Activated CD4-positive, alpha-beta T cell treated with anti-CD3 and anti-CD28 coated beads for 36 hours (primary cell): ENCODE results near the gene DDX25. TPM values are rescaled to one million over a fixed set of nuclear protein-coding genes. Genes with fewer than 3 reads are reported as not detected.
"Not testable (repeated sequence)": the region's sequence is repeated elsewhere in the genome, so short reads cannot be mapped to it uniquely, and the experiment has no call there.

ENCODE experiments used
- ATAC-seq: fragments of 200-7000 bp; cut with Tn5 transposase; one replicate; pipeline ENCODE4 v1.10.0; 2021; ENCODE audit warnings: mild to moderate bottlenecking, moderate library complexity
- CTCF ChIA-PET: fragments of 350-600 bp; sonication (Branson Sonifier 250); formaldehyde crosslinking; loops from one replicate; lab custom pipeline; 2021; ENCODE audit warnings: antibody characterized with exemption; lab: Charles Lee
- POLR2A ChIA-PET: fragments of 350-600 bp; sonication (Branson Sonifier 250); formaldehyde crosslinking; loops from one replicate; lab custom pipeline; 2021; ENCODE audit warnings: antibody characterized with exemption, inconsistent platforms; lab: Charles Lee
- DNase-seq: peaks from one replicate; pipeline ENCODE4 v3.0.0-alpha.2; 2020
- H3K27ac Mint-ChIP-seq: one replicate; pipeline ENCODE4 v1.8.0; 2021; ENCODE audit warnings: mixed read lengths
- H3K27me3 Mint-ChIP-seq: one replicate; pipeline ENCODE4 v1.8.0; 2021; ENCODE audit warnings: mixed read lengths
- H3K36me3 Mint-ChIP-seq: one replicate; pipeline ENCODE4 v1.8.0; 2021; ENCODE audit warnings: low read depth, mixed read lengths
- H3K4me1 Mint-ChIP-seq: one replicate; pipeline ENCODE4 v1.8.0; 2021; ENCODE audit warnings: mixed read lengths
- H3K4me3 Mint-ChIP-seq: one replicate; pipeline ENCODE4 v1.8.0; 2021; ENCODE audit warnings: mild to moderate bottlenecking, moderate library complexity, mixed read lengths
- H3K9me3 Mint-ChIP-seq: one replicate; pipeline ENCODE4 v1.8.0; 2021; ENCODE audit warnings: low read depth, mixed read lengths
- intact Hi-C, 2 experiments: fragments of 100-400 bp; cut with DNase I in 1 of 2; cut with micrococcal nuclease in 1 of 2; formaldehyde crosslinking; loops; one replicate each; pipeline versions ENCODE4 v1.14.2 to v1.15.1; 2022 to 2024; cut with DNase I, micrococcal nuclease
- total RNA-seq, 2 experiments: library from RNA; stranded (reverse); gene quantifications; one replicate each; pipeline ENCODE4 v1.2.3, GENCODE V29; 2021

Gene DDX25
- total RNA-seq, result not detected

GRCh38 chr11:125903711-125904659, at the start of gene DDX25:
DDX25 (plus strand) TSS chr11:125904508; CDS start chr11:125904518, 10 bp downstream.
- Mint-ChIP-seq H3K4me1 (peaks cover 32% of the 10 kb centered on the region), H3K27me3 (peaks cover 23% of the 10 kb centered on the region), H3K27ac (peak within 1 kb of the TSS; percentile 97), H3K4me3 (peak within 1 kb of the TSS; percentile 95), H3K36me3 (peaks cover 28% of the 10 kb centered on the region), H3K9me3 (no peaks in the 10 kb centered on the region)
- POLR2A ChIA-PET, result interaction anchor here (0.7 to 2.0 kb wide), 2 partner anchors 17 to 362 kb away, joined by 4 to 23 read pairs; partner anchors contain the start of gene HYLS1
- CTCF ChIA-PET, result interaction anchor here (0.6 to 2.0 kb wide), 5 partner anchors 16 to 401 kb away, joined by 3 to 14 read pairs (median 4); partner anchors contain the start of genes CHEK1 and HYLS1
- ATAC-seq, result peak; percentile 24
- intact Hi-C loops, result loop anchor here (1.0 to 2.0 kb wide), 4 partner anchors 17 to 365 kb away; partner anchors contain the start of genes FOXRED1 (in 2 of the 2), HYLS1 (in 2 of the 2), SRPRA (in 2 of the 2) and FAM118B (in 1 of the 2)
- peak; percentile 42 for DNase-seq

- CTCF ChIA-PET, intact Hi-C loops: not testable (repeated sequence)
Observed at GRCh38 chr11:125857670-125858069, 46.6 kb upstream of the DDX25 start.

GRCh38 chr11:125862786-125863185, 41.5 kb upstream of the DDX25 start:
- ATAC-seq, intact Hi-C loops: not testable (repeated sequence)

More at GRCh38 chr11:125857670-125858069, 46.6 kb upstream of the DDX25 start:
- H3K36me3 Mint-ChIP-seq, ATAC-seq, POLR2A ChIA-PET, H3K27ac Mint-ChIP-seq, DNase-seq, H3K4me1 Mint-ChIP-seq, H3K4me3 Mint-ChIP-seq, H3K9me3 Mint-ChIP-seq: not testable (repeated sequence)
- peaks cover 14% of the 10 kb centered on the region for H3K27me3 Mint-ChIP-seq

GRCh38 chr11:125865354-125865753, 39.0 kb upstream of the DDX25 start:
- CTCF ChIA-PET, DNase-seq, POLR2A ChIA-PET, ATAC-seq, H3K9me3 Mint-ChIP-seq, H3K27me3 Mint-ChIP-seq, H3K4me1 Mint-ChIP-seq, intact Hi-C loops, H3K4me3 Mint-ChIP-seq, H3K27ac Mint-ChIP-seq, H3K36me3 Mint-ChIP-seq: not testable (repeated sequence)

More at GRCh38 chr11:125862786-125863185, 41.5 kb upstream of the DDX25 start:
- H3K36me3 Mint-ChIP-seq, DNase-seq, H3K4me1 Mint-ChIP-seq, H3K9me3 Mint-ChIP-seq, H3K27me3 Mint-ChIP-seq, H3K27ac Mint-ChIP-seq, H3K4me3 Mint-ChIP-seq, CTCF ChIA-PET, POLR2A ChIA-PET: not testable (repeated sequence)

- Mint-ChIP-seq H3K9me3 (peaks cover 5% of the 10 kb centered on the region), H3K4me1 (no peaks in the 10 kb centered on the region), H3K27ac (no peak overlapping the region), H3K27me3 (peaks cover 4% of the 10 kb centered on the region), H3K36me3 (no peaks in the 10 kb centered on the region), H3K4me3 (no peak overlapping the region)
- intact Hi-C loops, result no loop called here
- no peak for ATAC-seq
- no peak for DNase-seq
- POLR2A ChIA-PET, result no interaction called here
- CTCF ChIA-PET, result no interaction called here
Observed at GRCh38 chr11:125869521-125869920, 34.8 kb upstream of the DDX25 start.

- POLR2A ChIA-PET, result no interaction called here
Observed at GRCh38 chr11:125871391-125872137, 32.7 kb upstream of the DDX25 start.

GRCh38 chr11:125872138-125872491, 32.2 kb upstream of the DDX25 start:
- intact Hi-C loops, result loop anchor here in 1 of 2 experiments (10.0 kb wide), 1 partner anchor 707 kb away; the partner anchor contains the start of gene PKNOX2
- no peak overlapping the region for H3K27ac Mint-ChIP-seq
- H3K27me3 Mint-ChIP-seq, result peaks cover 2% of the 10 kb centered on the region
- POLR2A ChIA-PET, result no interaction called here
- no peak overlapping the region for H3K4me3 Mint-ChIP-seq
- DNase-seq (no peak), ATAC-seq (no peak)
- no peaks in the 10 kb centered on the region for H3K4me1 Mint-ChIP-seq
- CTCF ChIA-PET, result no interaction called here
- H3K9me3 Mint-ChIP-seq, result peaks cover 5% of the 10 kb centered on the region
- H3K36me3 Mint-ChIP-seq, result no peaks in the 10 kb centered on the region

More at GRCh38 chr11:125871391-125872137, 32.7 kb upstream of the DDX25 start:
- DNase-seq (peak; percentile 53), ATAC-seq (no peak)
- peaks cover 2% of the 10 kb centered on the region for H3K27me3 Mint-ChIP-seq
- H3K9me3 Mint-ChIP-seq, result peaks cover 5% of the 10 kb centered on the region
- CTCF ChIA-PET, result no interaction called here
- H3K4me3 Mint-ChIP-seq, result no peak overlapping the region
- no peaks in the 10 kb centered on the region for H3K4me1 Mint-ChIP-seq
- H3K27ac Mint-ChIP-seq, result no peak overlapping the region
- H3K36me3 Mint-ChIP-seq, result no peaks in the 10 kb centered on the region
- intact Hi-C loops, result loop anchor here in 1 of 2 experiments (10.0 kb wide), 1 partner anchor 707 kb away; the partner anchor contains the start of gene PKNOX2

- Mint-ChIP-seq H3K4me3 (no peak overlapping the region), H3K9me3 (peaks cover 5% of the 10 kb centered on the region), H3K27me3 (peaks cover 2% of the 10 kb centered on the region), H3K4me1 (no peaks in the 10 kb centered on the region), H3K36me3 (no peaks in the 10 kb centered on the region), H3K27ac (no peak overlapping the region)
- ChIA-PET CTCF (no interaction called here), POLR2A (no interaction called here)
- no peak for ATAC-seq
- no peak for DNase-seq
- intact Hi-C loops, result loop anchor here (1.0 to 10.0 kb wide), 5 partner anchors 150 to 709 kb away; partner anchors contain the start of genes CHEK1 (in 1 of the 2) and PKNOX2 (in 1 of the 2)
Observed at GRCh38 chr11:125873881-125874555, 30.3 kb upstream of the DDX25 start.

- Mint-ChIP-seq H3K4me1 (no peaks in the 10 kb centered on the region), H3K27me3 (peaks cover 2% of the 10 kb centered on the region), H3K27ac (no peak overlapping the region), H3K4me3 (no peak overlapping the region), H3K36me3 (no peaks in the 10 kb centered on the region), H3K9me3 (peaks cover 5% of the 10 kb centered on the region)
- intact Hi-C loops, result loop anchor here (1.0 to 10.0 kb wide), 5 partner anchors 150 to 710 kb away; partner anchors contain the start of genes CHEK1 (in 1 of the 2) and PKNOX2 (in 1 of the 2)
- DNase-seq (peak; percentile 70), ATAC-seq (peak; percentile 85)
- ChIA-PET CTCF (interaction anchor here (0.6 to 1.4 kb wide), 7 partner anchors 11 to 1002 kb away, joined by 3 to 4 read pairs (median 3); no protein-coding TSS in a partner anchor), POLR2A (no interaction called here)
Observed at GRCh38 chr11:125874556-125875124, 29.7 kb upstream of the DDX25 start.

GRCh38 chr11:125881291-125881690, 23.0 kb upstream of the DDX25 start:
- intact Hi-C loops, result no loop called here
- ChIA-PET CTCF (no interaction called here), POLR2A (interaction anchor here (0.7 kb wide), 1 partner anchor 233 kb away, joined by 8 read pairs; no protein-coding TSS in a partner anchor)
- ATAC-seq, result no peak
- Mint-ChIP-seq H3K27me3 (no peaks in the 10 kb centered on the region), H3K36me3 (no peaks in the 10 kb centered on the region), H3K9me3 (no peaks in the 10 kb centered on the region), H3K4me3 (no peak overlapping the region), H3K4me1 (peaks cover 3% of the 10 kb centered on the region), H3K27ac (no peak overlapping the region)
- DNase-seq, result no peak
